K562 (cell line): ENCODE results near the gene SRCAP. TPM values are rescaled to one million over a fixed set of nuclear protein-coding genes. Genes with fewer than 3 reads are reported as not detected.

Source experiments
- BRF1 ChIP-seq: IDR thresholded peaks from 3 replicates; pipeline ENCODE4 v1.6.1; 2011; ENCODE audit warnings: borderline replicate concordance, mild to moderate bottlenecking; ENCODE audit not compliant: insufficient read length; ENCODE audit errors: extremely low read depth
- CBX8 ChIP-seq: fragments of 200-600 bp; sonication (generic); IDR thresholded peaks from 2 replicates; pipeline ENCODE4 v1.6.1; 2012; ENCODE audit warnings: borderline replicate concordance, mixed run types, low read depth, mild to moderate bottlenecking, moderate library complexity, mixed read lengths, low read length, control low read depth, inconsistent platforms; ENCODE audit not compliant: poor library complexity, severe bottlenecking; ENCODE audit errors: extremely low read depth
- GABPA ChIP-seq: fragments of 200-800 bp; sonication (Bioruptor generic); conservative IDR thresholded peaks from 2 replicates; pipeline ENCODE4 v1.6.1; 2016; ENCODE audit warnings: low read depth, missing genetic modification characterization, missing compliant biosample characterization
- HMGN3 ChIP-seq: IDR thresholded peaks from 2 replicates; pipeline ENCODE4 v1.6.1; 2011; ENCODE audit warnings: borderline replicate concordance, low read depth, mild to moderate bottlenecking, mixed read lengths, low read length; ENCODE audit not compliant: insufficient read length; ENCODE audit errors: extremely low read depth
- KDM5B ChIP-seq: fragments of 200-600 bp; sonication (generic); IDR thresholded peaks from 2 replicates; pipeline ENCODE4 v1.6.1; 2012; ENCODE audit warnings: low read depth, mild to moderate bottlenecking, moderate library complexity, low read length, control low read depth, inconsistent platforms; ENCODE audit not compliant: insufficient replicate concordance
- MCM7 ChIP-seq, 2 experiments: fragments of 450-650 bp; IDR thresholded peaks; 2 replicates each; pipeline ENCODE4 v1.6.1; 2016 to 2018
- RFX7 ChIP-seq: fragments of 250-450 bp; sonication (Bioruptor Pico); IDR thresholded peaks from 2 replicates; pipeline ENCODE4 v1.5.1; 2021; ENCODE audit warnings: mild to moderate bottlenecking
- SP2 ChIP-seq: IDR thresholded peaks from 2 replicates; pipeline ENCODE4 v1.6.1; 2011; ENCODE audit warnings: mild to moderate bottlenecking, low read depth, low read length, moderate library complexity; ENCODE audit not compliant: poor library complexity, severe bottlenecking; ENCODE audit errors: extremely low read depth
- SRSF1 ChIP-seq: fragments of 200-400 bp; formaldehyde crosslinking; IDR thresholded peaks from 2 replicates; pipeline ENCODE4 v1.6.1; 2017; ENCODE audit warnings: mild to moderate bottlenecking, low read depth, low read length, moderate library complexity
- STAT5B ChIP-seq: fragments of 250-450 bp; sonication (Bioruptor Pico); IDR thresholded peaks from 2 replicates; pipeline ENCODE4 v1.8.0; 2021; ENCODE audit warnings: mild to moderate bottlenecking, inconsistent platforms
- TAL1 ChIP-seq: fragments of 450-650 bp; IDR thresholded peaks from 2 replicates; pipeline ENCODE4 v1.6.1; 2016; ENCODE audit warnings: mild to moderate bottlenecking
- TCF3 ChIP-seq: sonication (generic); formaldehyde crosslinking; IDR thresholded peaks from 2 replicates; pipeline ENCODE4 v1.4.0; 2020; ENCODE audit warnings: mild to moderate bottlenecking, missing genetic modification reagents
- TEAD4 ChIP-seq, 2 experiments: sonication (generic) in 1 of 2; formaldehyde crosslinking in 1 of 2; IDR thresholded peaks; 2 replicates each; pipeline versions ENCODE4 v1.6.1 to v1.8.0; 2012 to 2022; ENCODE audit warnings: borderline replicate concordance in 1 of 2, inconsistent platforms in 1 of 2, low read length in 1 of 2, mild to moderate bottlenecking in 1 of 2, missing genetic modification reagents in 1 of 2
- ZNF134 ChIP-seq: fragments of 250-450 bp; sonication (Bioruptor Pico); conservative IDR thresholded peaks from 2 replicates; pipeline ENCODE4 v1.4.0; 2020
- ZNF197 ChIP-seq: fragments of 200-800 bp; sonication (Bioruptor generic); IDR thresholded peaks from 2 replicates; pipeline ENCODE4 v1.6.1; 2016; ENCODE audit warnings: low read depth, missing genetic modification characterization, missing compliant biosample characterization
- ZNF253 ChIP-seq: fragments of 250-450 bp; sonication (Bioruptor Pico); conservative IDR thresholded peaks from 2 replicates; pipeline ENCODE4 v1.6.1; 2021; ENCODE audit warnings: mild to moderate bottlenecking
- polyA plus RNA-seq, 8 experiments: library from polyadenylated mRNA; depleted of rRNA in 4 of 8; stranded (reverse) in 5 of 8; unstranded in 3 of 8; fragments of >200 nt; fragmentation: Nextera tagmentation in 2 of 8; fragmentation: Illumina TruSeq in 1 of 8; extraction: Ambion mirVana in 2 of 8; extraction: Trizol in 1 of 8; gene quantifications; 2 replicates each; pipeline versions ENCODE4 v1.2.1 to v1.2.3, GENCODE V29; 2011 to 2014; ENCODE audit warnings: inconsistent platforms in 1 of 8, missing spikeins in 1 of 8
- total RNA-seq, 7 experiments: library from RNA; depleted of rRNA in 6 of 7; stranded (reverse); fragments of >200 nt in 6 of 7; fragmentation: Illumina TruSeq in 2 of 7; extraction: Trizol in 2 of 7; gene quantifications; 2 replicates each; pipeline versions ENCODE4 v1.2.1 to v1.2.3, GENCODE V29; 2011 to 2021; ENCODE audit warnings: low replicate concordance in 1 of 7
- TF ChIP-seq, protein P1 (sequence below), 2 experiments: fragments of 450-650 bp in 1 of 2; sonication (generic) in 1 of 2; formaldehyde crosslinking in 1 of 2; IDR thresholded peaks in 1 of 2; conservative IDR thresholded peaks in 1 of 2; 2 replicates each; pipeline versions ENCODE4 v1.6.1 to v1.8.1; 2016 to 2023; ENCODE audit warnings: mild to moderate bottlenecking in 2 of 2, moderate library complexity in 2 of 2, inconsistent platforms in 1 of 2, missing genetic modification reagents in 1 of 2
- TF ChIP-seq, protein P2 (sequence below): fragments of 200-800 bp; sonication (Bioruptor generic); IDR thresholded peaks from 2 replicates; pipeline ENCODE4 v1.6.1; 2016; ENCODE audit warnings: missing genetic modification characterization, missing compliant biosample characterization
- TF ChIP-seq, protein P3 (sequence below): fragments of 450-650 bp; IDR thresholded peaks from 2 replicates; pipeline ENCODE4 v1.6.1; 2016

The SRCAP gene
- total and polyA plus RNA-seq, 9 of the 15 experiments (the other 6 are each of a cell fraction or from before 2014, with no cell fraction given), result 0.21 to 62.6 (median 5.8) TPM

DNA sequence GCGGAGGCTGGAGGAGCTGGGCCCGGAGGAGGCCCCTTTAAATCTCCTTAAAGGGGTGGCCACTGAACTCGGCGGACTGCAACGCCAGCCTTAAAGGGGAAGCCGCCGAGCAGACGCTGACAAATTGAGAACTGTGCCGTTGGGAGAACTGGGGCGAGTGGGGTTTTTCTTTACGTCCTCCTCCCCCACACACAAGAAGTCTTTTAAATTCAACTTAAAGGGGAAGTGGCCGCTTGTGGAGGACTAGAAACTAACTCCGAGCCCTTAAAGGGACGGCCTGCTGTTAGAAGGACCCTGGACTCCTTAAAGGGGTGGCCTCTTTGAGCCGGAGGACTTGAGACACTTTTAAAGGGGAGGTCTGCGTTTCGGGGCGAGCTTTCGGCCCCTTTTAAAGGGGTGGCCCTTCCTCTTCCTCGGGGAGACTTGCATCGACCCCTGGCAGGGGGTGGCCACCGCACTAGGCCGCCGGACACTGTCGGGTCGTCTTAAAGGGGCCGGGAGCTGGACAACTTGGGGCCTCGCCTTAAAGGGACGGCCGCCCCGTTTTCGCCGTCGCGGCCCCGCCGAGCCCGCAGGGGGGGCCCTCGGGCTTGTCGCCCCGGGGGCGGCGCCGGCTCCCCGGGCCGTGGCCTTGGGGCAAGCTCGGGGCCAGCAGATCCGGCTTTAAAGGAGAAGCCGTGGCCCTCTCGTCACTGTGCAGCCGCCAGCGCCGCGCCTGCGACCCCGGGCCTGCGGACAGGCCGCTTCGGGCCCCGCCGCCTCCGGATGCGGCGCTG lies 40.1 kb upstream of the SRCAP start (continued):
- TF ChIP-seq KDM5B, result peak; percentile 24
- no peak for TF ChIP-seq ZNF253 (CRISPR knock-in tag)
- TF ChIP-seq, protein P1, sequence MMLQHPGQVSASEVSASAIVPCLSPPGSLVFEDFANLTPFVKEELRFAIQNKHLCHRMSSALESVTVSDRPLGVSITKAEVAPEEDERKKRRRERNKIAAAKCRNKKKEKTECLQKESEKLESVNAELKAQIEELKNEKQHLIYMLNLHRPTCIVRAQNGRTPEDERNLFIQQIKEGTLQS (IDR thresholded peaks at IDR 0.05), result no peak
- TF ChIP-seq, protein P1 (CRISPR knock-in tag; conservative IDR thresholded peaks at IDR 0.05), result peak; percentile 54; the same call in 1 of the 2 replicates
- no peak for TF ChIP-seq BRF1
- no peak for TF ChIP-seq SRSF1
- no peak for TF ChIP-seq RFX7
- no peak for TF ChIP-seq TAL1
- peak; percentile 28 for TF ChIP-seq SP2
- no peak for TF ChIP-seq ZNF134 (CRISPR knock-in tag)
- TF ChIP-seq ZNF197 (CRISPR knock-in tag), result no peak
- TF ChIP-seq, protein P2, sequence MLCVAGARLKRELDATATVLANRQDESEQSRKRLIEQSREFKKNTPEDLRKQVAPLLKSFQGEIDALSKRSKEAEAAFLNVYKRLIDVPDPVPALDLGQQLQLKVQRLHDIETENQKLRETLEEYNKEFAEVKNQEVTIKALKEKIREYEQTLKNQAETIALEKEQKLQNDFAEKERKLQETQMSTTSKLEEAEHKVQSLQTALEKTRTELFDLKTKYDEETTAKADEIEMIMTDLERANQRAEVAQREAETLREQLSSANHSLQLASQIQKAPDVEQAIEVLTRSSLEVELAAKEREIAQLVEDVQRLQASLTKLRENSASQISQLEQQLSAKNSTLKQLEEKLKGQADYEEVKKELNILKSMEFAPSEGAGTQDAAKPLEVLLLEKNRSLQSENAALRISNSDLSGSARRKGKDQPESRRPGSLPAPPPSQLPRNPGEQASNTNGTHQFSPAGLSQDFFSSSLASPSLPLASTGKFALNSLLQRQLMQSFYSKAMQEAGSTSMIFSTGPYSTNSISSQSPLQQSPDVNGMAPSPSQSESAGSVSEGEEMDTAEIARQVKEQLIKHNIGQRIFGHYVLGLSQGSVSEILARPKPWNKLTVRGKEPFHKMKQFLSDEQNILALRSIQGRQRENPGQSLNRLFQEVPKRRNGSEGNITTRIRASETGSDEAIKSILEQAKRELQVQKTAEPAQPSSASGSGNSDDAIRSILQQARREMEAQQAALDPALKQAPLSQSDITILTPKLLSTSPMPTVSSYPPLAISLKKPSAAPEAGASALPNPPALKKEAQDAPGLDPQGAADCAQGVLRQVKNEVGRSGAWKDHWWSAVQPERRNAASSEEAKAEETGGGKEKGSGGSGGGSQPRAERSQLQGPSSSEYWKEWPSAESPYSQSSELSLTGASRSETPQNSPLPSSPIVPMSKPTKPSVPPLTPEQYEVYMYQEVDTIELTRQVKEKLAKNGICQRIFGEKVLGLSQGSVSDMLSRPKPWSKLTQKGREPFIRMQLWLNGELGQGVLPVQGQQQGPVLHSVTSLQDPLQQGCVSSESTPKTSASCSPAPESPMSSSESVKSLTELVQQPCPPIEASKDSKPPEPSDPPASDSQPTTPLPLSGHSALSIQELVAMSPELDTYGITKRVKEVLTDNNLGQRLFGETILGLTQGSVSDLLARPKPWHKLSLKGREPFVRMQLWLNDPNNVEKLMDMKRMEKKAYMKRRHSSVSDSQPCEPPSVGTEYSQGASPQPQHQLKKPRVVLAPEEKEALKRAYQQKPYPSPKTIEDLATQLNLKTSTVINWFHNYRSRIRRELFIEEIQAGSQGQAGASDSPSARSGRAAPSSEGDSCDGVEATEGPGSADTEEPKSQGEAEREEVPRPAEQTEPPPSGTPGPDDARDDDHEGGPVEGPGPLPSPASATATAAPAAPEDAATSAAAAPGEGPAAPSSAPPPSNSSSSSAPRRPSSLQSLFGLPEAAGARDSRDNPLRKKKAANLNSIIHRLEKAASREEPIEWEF (CRISPR knock-in tag), result no peak
- no peak for TF ChIP-seq TCF3 (CRISPR knock-in tag)
- no peak; the same call in 1 of the 2 replicates for TF ChIP-seq GABPA (tag)
- TF ChIP-seq HMGN3, result peak; percentile 75
- no peak for TF ChIP-seq STAT5B (CRISPR knock-in tag)
- no peak for TF ChIP-seq MCM7 (IDR thresholded peaks at IDR 0.05)
- no peak for TF ChIP-seq CBX8
- peak; percentile 35; the same call in 1 of the 2 replicates for TF ChIP-seq TEAD4 (IDR thresholded peaks at IDR 0.05; ENCODE audit: low read length)
- TF ChIP-seq TEAD4 (CRISPR knock-in tag; IDR thresholded peaks at IDR 0.05; ENCODE audit: borderline replicate concordance), result no peak
- TF ChIP-seq, protein P3, sequence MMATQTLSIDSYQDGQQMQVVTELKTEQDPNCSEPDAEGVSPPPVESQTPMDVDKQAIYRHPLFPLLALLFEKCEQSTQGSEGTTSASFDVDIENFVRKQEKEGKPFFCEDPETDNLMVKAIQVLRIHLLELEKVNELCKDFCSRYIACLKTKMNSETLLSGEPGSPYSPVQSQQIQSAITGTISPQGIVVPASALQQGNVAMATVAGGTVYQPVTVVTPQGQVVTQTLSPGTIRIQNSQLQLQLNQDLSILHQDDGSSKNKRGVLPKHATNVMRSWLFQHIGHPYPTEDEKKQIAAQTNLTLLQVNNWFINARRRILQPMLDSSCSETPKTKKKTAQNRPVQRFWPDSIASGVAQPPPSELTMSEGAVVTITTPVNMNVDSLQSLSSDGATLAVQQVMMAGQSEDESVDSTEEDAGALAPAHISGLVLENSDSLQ, result no peak
